Transverse colon (tissue), 4 donors: Measurements from ENCODE around the gene HAPLN3. TPM values are rescaled to one million over a fixed set of nuclear protein-coding genes. Genes with fewer than 3 reads are reported as not detected.
A peak's percentile ranks its signal among the peaks of the same experiment; 100 is the strongest.

Source experiments
- DNase-seq: peaks from one replicate; pipeline ENCODE4 v3.0.0-alpha.2; 2019
- H3K27ac ChIP-seq, 4 donors: fragments of 200-600 bp; sonication (generic); 2 replicates each; pipeline ENCODE4 v1.5.1; 2016 to 2018; ENCODE audit warnings: inconsistent platforms in 4 of 4
- H3K27me3 ChIP-seq: fragments of 200-600 bp; sonication (generic); 2 replicates; pipeline ENCODE4 v1.5.1; 2017; ENCODE audit warnings: inconsistent platforms
- H3K36me3 ChIP-seq, 4 donors: fragments of 200-600 bp; sonication (generic); 2 replicates each; pipeline ENCODE4 v1.5.1; 2017 to 2019; ENCODE audit warnings: inconsistent platforms in 4 of 4
- H3K4me1 ChIP-seq, 4 donors: fragments of 200-600 bp; sonication (generic); 2 replicates each; pipeline ENCODE4 v1.5.1; 2017 to 2020; ENCODE audit warnings: inconsistent platforms in 4 of 4
- H3K4me3 ChIP-seq, 4 donors: fragments of 200-600 bp; sonication (generic); 1 replicate in 1 of 4; 2 replicates in 3 of 4; pipeline versions ENCODE4 v1.5.1 to v1.6.1; 2017 to 2019; ENCODE audit warnings: inconsistent platforms in 4 of 4
- H3K9me3 ChIP-seq, 2 donors: fragments of 200-600 bp; sonication (generic); 2 replicates each; pipeline ENCODE4 v1.5.1; 2017 to 2019; ENCODE audit warnings: inconsistent platforms in 2 of 2
- CTCF ChIP-seq, 5 experiments: fragments of 200-600 bp in 3 of 5; fragments of 450-650 bp in 2 of 5; sonication (generic) in 3 of 5; IDR thresholded peaks; 1 replicate in 2 of 5; 2 replicates in 3 of 5; pipeline ENCODE4 v1.5.1; 2016 to 2017; ENCODE audit warnings: antibody characterized with exemption in 5 of 5, inconsistent platforms in 3 of 5, mild to moderate bottlenecking in 2 of 5, moderate library complexity in 1 of 5
- EP300 ChIP-seq: sonication (generic); formaldehyde crosslinking; IDR thresholded peaks from one replicate; pipeline ENCODE4 v1.6.1; 2017; ENCODE audit warnings: antibody characterized with exemption, low read depth
- POLR2A ChIP-seq: fragments of 450-650 bp; IDR thresholded peaks from one replicate; pipeline ENCODE4 v1.6.1; 2016; ENCODE audit warnings: antibody characterized with exemption, mild to moderate bottlenecking, moderate library complexity
- POLR2AphosphoS5 ChIP-seq, 3 donors: sonication (generic); formaldehyde crosslinking; IDR thresholded peaks; one replicate each; pipeline ENCODE4 v1.6.1; 2016; ENCODE audit warnings: antibody characterized with exemption in 3 of 3
- WGBS, 2 donors: methylation state at CpG; one replicate each; pipeline ENCODE4 v1.1.5; 2018; ENCODE audit warnings: low coverage in 1 of 2; 5-methylcytosine and 5-hydroxymethylcytosine counted together
- in situ Hi-C, 4 donors: fragments of 200-750 bp; cut with MboI; loops; one replicate each; pipeline versions ENCODE4 v1.15.0 to v1.15.1; 2017; ENCODE audit warnings: low sequenced_read_pairs in 3 of 4, low pct_ligation_motif_present in 1 of 4, low pct_unique_long_range_greater_than_20kb in 1 of 4
- intact Hi-C: fragments of 100-400 bp; cut with DNase I; formaldehyde crosslinking; loops from one replicate; pipeline ENCODE4 v1.15.1; 2023; ENCODE audit warnings: low total_unique reads
- total RNA-seq, 4 donors: library from RNA; depleted of rRNA; stranded (reverse); fragments of >200 nt; gene quantifications; one replicate each; pipeline ENCODE4 v1.1.0, GENCODE V29; 2016

HAPLN3 gene
- total RNA-seq, 4 donors from 2014 or later, result 0.37 to 3.8 (median 2.7) TPM

- intact Hi-C loops, result no loop called here
- Histone ChIP-seq H3K27me3 (no peaks in the 10 kb centered on the region), H3K9me3 (no peaks in the 10 kb centered on the region), H3K4me1 (no peaks in the 10 kb centered on the region), H3K27ac (no peak overlapping the region), H3K4me3 (no peak overlapping the region), H3K36me3 (no peaks in the 10 kb centered on the region)
- TF ChIP-seq POLR2A (no peak), CTCF (IDR thresholded peaks at IDR 0.05) (no peak), EP300 (no peak), POLR2AphosphoS5 (IDR thresholded peaks at IDR 0.05) (no peak)
- 93 to 95% methylated on average over 7 to 31 of the region's 31 CpGs for WGBS, 2 donors
- in situ Hi-C loops, result no loop called here
- DNase-seq, result no peak
These were observed 14.2 kb downstream of the HAPLN3 start for GRCh38 chr15:88880944-88881740.

GRCh38 chr15:88878720-88879184 lies 16.6 kb downstream of the HAPLN3 start:
- no peaks in the 10 kb centered on the region for H3K4me1 ChIP-seq
- no peaks in the 10 kb centered on the region for H3K27me3 ChIP-seq
- no peak for TF ChIP-seq POLR2AphosphoS5 (IDR thresholded peaks at IDR 0.05)
- no peak for TF ChIP-seq EP300
- TF ChIP-seq POLR2A, result no peak
- peak in 4 of 5 experiments; percentile 36 to 52 (median 48) for TF ChIP-seq CTCF (IDR thresholded peaks at IDR 0.05)
- in situ Hi-C loops (no loop called here), intact Hi-C loops (no loop called here)
- no peak overlapping the region for H3K4me3 ChIP-seq
- peak; percentile 36 for DNase-seq
- 17 to 85% methylated on average over 1 to 18 of the region's 18 CpGs for WGBS, 2 donors
- H3K9me3 ChIP-seq, result no peaks in the 10 kb centered on the region
- no peaks in the 10 kb centered on the region for H3K36me3 ChIP-seq
- H3K27ac ChIP-seq, result no peak overlapping the region

GRCh38 chr15:88877906-88878305 lies 17.4 kb downstream of the HAPLN3 start:
- no peak for DNase-seq
- no peaks in the 10 kb centered on the region for H3K9me3 ChIP-seq
- H3K4me3 ChIP-seq, result no peak overlapping the region
- no peaks in the 10 kb centered on the region for H3K36me3 ChIP-seq
- 79 to 89% methylated on average over 7 to 20 of the region's 22 CpGs for WGBS, 2 donors
- peaks cover 4% of the 10 kb centered on the region for H3K27me3 ChIP-seq
- H3K27ac ChIP-seq, result no peak overlapping the region
- TF ChIP-seq CTCF (IDR thresholded peaks at IDR 0.05) (no peak), POLR2AphosphoS5 (IDR thresholded peaks at IDR 0.05) (no peak), EP300 (no peak), POLR2A (no peak)
- intact Hi-C loops (no loop called here), in situ Hi-C loops (no loop called here)
- no peaks in the 10 kb centered on the region for H3K4me1 ChIP-seq

GRCh38 chr15:88877415-88877814 lies 17.9 kb downstream of the HAPLN3 start:
- intact Hi-C loops, result no loop called here
- Histone ChIP-seq H3K9me3 (no peaks in the 10 kb centered on the region), H3K4me1 (no peaks in the 10 kb centered on the region), H3K36me3 (no peaks in the 10 kb centered on the region), H3K27me3 (peaks cover 6% of the 10 kb centered on the region), H3K27ac (no peak overlapping the region), H3K4me3 (no peak overlapping the region)
- in situ Hi-C loops, result no loop called here
- TF ChIP-seq EP300 (no peak), POLR2A (no peak), POLR2AphosphoS5 (IDR thresholded peaks at IDR 0.05) (no peak), CTCF (IDR thresholded peaks at IDR 0.05) (no peak)
- 90 to 94% methylated on average over 2 to 11 of the region's 11 CpGs for WGBS, 2 donors
- DNase-seq, result no peak
